Kasumi-1 (cell line): Measurements from ENCODE around the gene MMS22L.
A peak's percentile ranks its signal among the peaks of the same experiment; 100 is the strongest.

Experiments
- DNase-seq, 2 experiments: peaks; one replicate each; lab custom pipeline; 2025; lab: John Stamatoyannopoulos, UW

Gene MMS22L

GRCh38 chr6:97282726-97283617 lies at the start of gene MMS22L:
TSS of gene MMS22L (minus strand) at chr6:97283216. CDS start at chr6:97282477, 739 bp downstream.
- DNase-seq, result peak; percentile 90 to 94

GRCh38 chr6:97322811-97323210 lies 39.8 kb upstream of the MMS22L start:
- DNase-seq, result no peak

GRCh38 chr6:97322226-97322625 lies 39.2 kb upstream of the MMS22L start:
- no peak for DNase-seq

- no peak for DNase-seq
Measured at GRCh38 chr6:97316978-97317377, 34.0 kb upstream of the MMS22L start.

- DNase-seq, result no peak
Measured at GRCh38 chr6:97312241-97312640, 29.2 kb upstream of the MMS22L start.

- DNase-seq, result no peak
Measured at GRCh38 chr6:97306544-97307320, 23.7 kb upstream of the MMS22L start.

- no peak for DNase-seq
Measured at GRCh38 chr6:97305414-97306066, 22.5 kb upstream of the MMS22L start.

GRCh38 chr6:97304701-97305100 lies 21.7 kb upstream of the MMS22L start:
- no peak for DNase-seq

- DNase-seq, result no peak
Measured at GRCh38 chr6:97294451-97294850, 11.4 kb upstream of the MMS22L start.

GRCh38 chr6:97293198-97293696 lies 10.2 kb upstream of the MMS22L start:
- no peak for DNase-seq

- no peak for DNase-seq
Measured at GRCh38 chr6:97292671-97293070, 9.7 kb upstream of the MMS22L start.

GRCh38 chr6:97291896-97292295 lies 8.9 kb upstream of the MMS22L start:
- no peak for DNase-seq

GRCh38 chr6:97289332-97289731 lies 6.3 kb upstream of the MMS22L start:
- DNase-seq, result no peak

- DNase-seq, result no peak
Measured at GRCh38 chr6:97288188-97288587, 5.2 kb upstream of the MMS22L start.

- peak; percentile 42 to 48 for DNase-seq
Measured at GRCh38 chr6:97282238-97282725, 734 bp downstream of the MMS22L start.

GRCh38 chr6:97280766-97281165 lies 2.2 kb downstream of the MMS22L start:
- no peak for DNase-seq

- no peak for DNase-seq
Measured at GRCh38 chr6:97275804-97276203, 7.2 kb downstream of the MMS22L start.

- no peak for DNase-seq
Measured at GRCh38 chr6:97269821-97270220, 13.2 kb downstream of the MMS22L start.

GRCh38 chr6:97262676-97263075 lies 20.3 kb downstream of the MMS22L start:
- DNase-seq, result no peak

GRCh38 chr6:97246842-97247241 lies 36.2 kb downstream of the MMS22L start:
- no peak for DNase-seq

- no peak for DNase-seq
Measured at GRCh38 chr6:97240222-97240621, 42.8 kb downstream of the MMS22L start.

GRCh38 chr6:97231911-97232310 lies 51.1 kb downstream of the MMS22L start:
- no peak for DNase-seq
